ENCODE measurements around the gene DAPK2.

The DAPK2 gene

DNA sequence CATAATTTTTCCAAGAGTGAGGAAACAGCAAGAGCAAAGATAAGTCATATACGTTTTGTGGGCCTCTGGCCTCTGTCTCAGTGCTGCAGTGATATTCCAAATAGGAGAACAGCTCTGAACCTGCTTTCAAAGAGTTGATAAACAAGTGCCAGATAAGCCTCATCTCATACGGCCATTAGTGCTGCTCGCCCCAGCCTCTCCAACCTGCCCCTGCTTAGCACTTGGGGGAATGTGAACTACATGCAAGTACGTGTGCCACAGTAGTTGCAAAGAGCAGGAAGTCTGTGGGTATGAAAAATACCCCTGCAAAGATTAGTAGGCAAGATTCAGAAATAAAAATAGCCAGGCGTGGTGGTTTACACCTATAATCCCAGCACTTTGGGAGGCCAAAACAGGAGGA, 14.0 kb downstream of the DAPK2 start:
- TF ChIP-seq CTCF (IDR thresholded peaks at IDR 0.05; ENCODE audit: low read length, missing control alignments) = no peak
- DNase-seq (ENCODE audit: low read depth) = no peak
- no peak overlapping the region for H3K4me3 ChIP-seq (replicated peaks; ENCODE audit: low read depth, low read length)

DNA sequence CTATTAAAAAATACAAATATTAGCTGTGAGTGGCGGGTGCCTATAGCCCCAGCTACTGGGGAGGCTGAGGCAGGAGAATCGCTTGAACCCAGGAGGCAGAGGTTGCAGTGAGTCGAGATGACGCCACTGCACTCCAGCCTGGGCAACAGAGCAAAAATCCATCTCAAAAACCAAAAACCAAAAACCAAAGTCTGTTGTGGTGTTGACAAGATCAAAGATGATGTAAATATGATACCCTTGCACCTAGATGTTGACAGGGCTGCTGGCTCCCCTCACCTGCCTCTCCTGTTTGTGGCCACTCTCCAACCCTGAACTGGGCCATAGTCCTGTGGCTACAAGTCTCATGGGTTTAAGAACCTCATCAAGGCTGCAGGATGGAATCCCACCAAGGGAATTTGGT, 16.2 kb downstream of the DAPK2 start:
- TF ChIP-seq CTCF (IDR thresholded peaks at IDR 0.05; ENCODE audit: low read length, missing control alignments) = no peak
- no peak for DNase-seq (ENCODE audit: low read depth)
- H3K4me3 ChIP-seq (replicated peaks; ENCODE audit: low read depth, low read length) = no peak overlapping the region

- no peak for TF ChIP-seq CTCF (IDR thresholded peaks at IDR 0.05; ENCODE audit: low read length, missing control alignments)
- DNase-seq (ENCODE audit: low read depth) = no peak
- no peak overlapping the region for H3K4me3 ChIP-seq (replicated peaks; ENCODE audit: low read depth, low read length)
Measured at GRCh38 chr15:64029633-64030032, 16.7 kb downstream of the DAPK2 start.

DNA sequence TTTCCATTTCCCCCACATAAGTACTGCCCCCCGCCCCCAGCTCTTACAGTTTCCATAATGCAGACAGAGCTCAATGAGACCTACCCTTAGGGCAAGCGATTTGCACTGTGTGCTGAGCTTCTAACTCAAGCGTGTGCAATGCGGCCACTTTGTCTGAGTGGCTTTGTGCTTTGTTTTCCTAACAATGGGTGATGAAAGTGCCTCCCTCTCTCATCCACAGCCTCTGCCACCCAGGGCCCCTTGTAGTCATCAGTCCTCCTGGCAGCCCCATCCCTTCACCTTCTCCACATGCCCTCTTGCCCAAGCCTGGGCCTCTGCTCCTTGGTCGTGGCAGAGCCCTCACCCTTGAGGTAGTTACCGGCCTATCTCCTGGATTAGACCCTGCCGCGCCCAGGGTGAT, 17.2 kb downstream of the DAPK2 start:
- TF ChIP-seq CTCF (IDR thresholded peaks at IDR 0.05; ENCODE audit: low read length, missing control alignments) = no peak

GRCh38 chr15:64026591-64026990, 19.7 kb downstream of the DAPK2 start:
- TF ChIP-seq CTCF (IDR thresholded peaks at IDR 0.05; ENCODE audit: low read length, missing control alignments) = no peak
- no peak overlapping the region for H3K4me3 ChIP-seq (replicated peaks; ENCODE audit: low read depth, low read length)
- no peak for DNase-seq (ENCODE audit: low read depth)

More for the DNA sequence above, 17.2 kb downstream of the DAPK2 start:
- no peak overlapping the region for H3K4me3 ChIP-seq (replicated peaks; ENCODE audit: low read depth, low read length)
- DNase-seq (ENCODE audit: low read depth) = no peak

GRCh38 chr15:64024172-64025050, 21.9 kb downstream of the DAPK2 start:
- H3K4me3 ChIP-seq (replicated peaks; ENCODE audit: low read depth, low read length) = no peak overlapping the region
- DNase-seq (ENCODE audit: low read depth) = no peak
- no peak for TF ChIP-seq CTCF (IDR thresholded peaks at IDR 0.05; ENCODE audit: low read length, missing control alignments)

DNA sequence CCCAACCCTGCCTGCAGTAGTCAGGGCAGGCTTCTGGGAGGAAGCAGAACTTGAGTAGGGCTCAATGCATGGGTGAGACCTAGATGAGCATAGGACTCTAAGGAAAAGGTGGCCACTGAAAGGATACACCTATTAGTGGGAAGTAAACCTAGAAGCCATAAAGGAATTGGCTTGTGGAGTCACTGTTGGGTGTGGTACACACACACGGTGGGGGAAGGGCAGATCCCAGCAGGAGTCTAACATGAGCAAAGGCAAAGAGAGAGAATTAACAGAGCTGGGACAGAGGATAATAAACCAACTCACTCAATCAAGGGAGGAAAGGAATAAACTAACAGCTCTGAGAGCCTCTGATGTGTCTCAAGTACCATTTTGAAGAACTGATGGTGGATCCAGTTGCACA, 23.1 kb downstream of the DAPK2 start:
- H3K4me3 ChIP-seq (replicated peaks; ENCODE audit: low read depth, low read length) = no peak overlapping the region
- no peak for DNase-seq (ENCODE audit: low read depth)
- no peak for TF ChIP-seq CTCF (IDR thresholded peaks at IDR 0.05; ENCODE audit: low read length, missing control alignments)
